DND-41 (cell line): ENCODE results near the gene ZFP82.
A peak's percentile ranks its signal among the peaks of the same experiment; 100 is the strongest.

Experiments
- ATAC-seq: fragments of 200-7000 bp; cut with Tn5 transposase; 3 replicates; pipeline ENCODE4 v1.9.1; 2021; ENCODE audit warnings: low read depth; ENCODE audit not compliant: insufficient read depth
- DNase-seq: peaks from one replicate; pipeline ENCODE4 v3.0.0-alpha.2; 2020
- H2AFZ ChIP-seq: 2 replicates; pipeline ENCODE4 v1.6.0; 2012; ENCODE audit warnings: low read depth, low read length
- H3K27ac ChIP-seq: 2 replicates; pipeline ENCODE4 v1.5.1; 2012; ENCODE audit warnings: low read length, inconsistent platforms
- H3K27me3 ChIP-seq: fragments of 200-600 bp; sonication (generic); 2 replicates; pipeline ENCODE4 v1.6.0; 2012; ENCODE audit warnings: low read length, mild to moderate bottlenecking, inconsistent platforms; ENCODE audit not compliant: insufficient read depth, poor library complexity
- H3K36me3 ChIP-seq: 2 replicates; pipeline ENCODE4 v1.5.1; 2012; ENCODE audit warnings: low read length, inconsistent platforms; ENCODE audit not compliant: insufficient read depth
- H3K4me1 ChIP-seq: 2 replicates; pipeline ENCODE4 v1.5.1; 2012; ENCODE audit warnings: mild to moderate bottlenecking, low read length; ENCODE audit not compliant: insufficient read depth
- H3K4me2 ChIP-seq: 2 replicates; pipeline ENCODE4 v1.6.0; 2012; ENCODE audit warnings: mild to moderate bottlenecking, moderate library complexity, low read length, inconsistent platforms; ENCODE audit not compliant: insufficient read depth
- H3K4me3 ChIP-seq, 2 experiments: fragments of 200-600 bp in 1 of 2; shearing (Covaris generic) in 1 of 2; 2 replicates each; pipeline ENCODE4 v1.5.1; 2012 to 2016; ENCODE audit warnings: inconsistent platforms in 2 of 2, low read length in 2 of 2, mild to moderate bottlenecking in 2 of 2, low read depth in 1 of 2, moderate library complexity in 1 of 2
- H3K79me2 ChIP-seq: 2 replicates; pipeline ENCODE4 v1.6.0; 2012; ENCODE audit warnings: low read length, inconsistent platforms; ENCODE audit not compliant: insufficient read depth
- H3K9ac ChIP-seq: 2 replicates; pipeline ENCODE4 v1.6.0; 2012; ENCODE audit warnings: low read depth, mild to moderate bottlenecking, inconsistent platforms, low read length, moderate library complexity
- H3K9me3 ChIP-seq: 2 replicates; pipeline ENCODE4 v1.5.1; 2012; ENCODE audit warnings: low read length, moderate library complexity, mild to moderate bottlenecking, inconsistent platforms; ENCODE audit not compliant: insufficient read depth, severe bottlenecking
- H4K20me1 ChIP-seq: 2 replicates; pipeline ENCODE4 v1.6.0; 2012; ENCODE audit warnings: low read length; ENCODE audit not compliant: insufficient read depth
- EZH2 ChIP-seq: IDR thresholded peaks from 3 replicates; pipeline ENCODE4 v1.6.1; 2012; ENCODE audit warnings: borderline replicate concordance, low read depth, mild to moderate bottlenecking, moderate library complexity, low read length, inconsistent platforms; ENCODE audit not compliant: severe bottlenecking
- TF ChIP-seq, protein P1 (sequence below): IDR thresholded peaks from 2 replicates; pipeline ENCODE4 v1.5.1; 2012; ENCODE audit warnings: borderline replicate concordance, low read length, moderate library complexity, mild to moderate bottlenecking; ENCODE audit not compliant: poor library complexity, severe bottlenecking; ENCODE audit errors: extremely low read depth

ZFP82 gene

DNA sequence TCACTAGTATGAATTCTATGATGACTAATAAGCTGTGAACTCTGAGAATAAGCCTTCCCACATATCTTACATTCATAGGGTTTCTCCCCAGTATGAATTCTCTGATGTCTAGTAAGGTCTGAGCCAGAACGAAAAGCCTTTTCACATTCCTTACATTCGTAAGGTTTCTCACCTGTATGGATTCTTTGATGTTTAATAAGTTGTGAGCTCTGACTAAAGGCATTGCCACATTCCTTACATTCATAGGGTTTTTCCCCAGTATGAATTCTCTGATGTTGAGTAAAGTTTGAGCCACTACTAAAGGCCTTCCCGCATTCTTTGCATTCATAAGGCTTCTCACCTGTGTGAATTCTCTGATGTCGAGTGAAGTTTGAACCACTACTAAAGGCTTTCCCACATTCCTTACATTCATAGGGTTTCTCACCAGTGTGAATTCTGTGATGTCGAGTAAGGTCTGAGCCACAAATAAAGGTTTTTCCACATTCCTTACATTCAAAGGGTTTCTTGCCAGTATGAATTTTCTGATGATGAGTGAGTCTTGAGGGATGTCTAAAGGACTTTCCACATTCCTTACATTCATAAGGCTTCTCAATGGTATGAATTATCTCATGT lies 30.7 kb upstream of the ZFP82 start:
- no peak overlapping the region for H3K9ac ChIP-seq
- no peak overlapping the region for H3K4me3 ChIP-seq
- no peak for DNase-seq
- H3K4me2 ChIP-seq, result no peak overlapping the region
- TF ChIP-seq EZH2, result no peak
- TF ChIP-seq, protein P1, sequence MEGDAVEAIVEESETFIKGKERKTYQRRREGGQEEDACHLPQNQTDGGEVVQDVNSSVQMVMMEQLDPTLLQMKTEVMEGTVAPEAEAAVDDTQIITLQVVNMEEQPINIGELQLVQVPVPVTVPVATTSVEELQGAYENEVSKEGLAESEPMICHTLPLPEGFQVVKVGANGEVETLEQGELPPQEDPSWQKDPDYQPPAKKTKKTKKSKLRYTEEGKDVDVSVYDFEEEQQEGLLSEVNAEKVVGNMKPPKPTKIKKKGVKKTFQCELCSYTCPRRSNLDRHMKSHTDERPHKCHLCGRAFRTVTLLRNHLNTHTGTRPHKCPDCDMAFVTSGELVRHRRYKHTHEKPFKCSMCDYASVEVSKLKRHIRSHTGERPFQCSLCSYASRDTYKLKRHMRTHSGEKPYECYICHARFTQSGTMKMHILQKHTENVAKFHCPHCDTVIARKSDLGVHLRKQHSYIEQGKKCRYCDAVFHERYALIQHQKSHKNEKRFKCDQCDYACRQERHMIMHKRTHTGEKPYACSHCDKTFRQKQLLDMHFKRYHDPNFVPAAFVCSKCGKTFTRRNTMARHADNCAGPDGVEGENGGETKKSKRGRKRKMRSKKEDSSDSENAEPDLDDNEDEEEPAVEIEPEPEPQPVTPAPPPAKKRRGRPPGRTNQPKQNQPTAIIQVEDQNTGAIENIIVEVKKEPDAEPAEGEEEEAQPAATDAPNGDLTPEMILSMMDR, result no peak
- H2AFZ ChIP-seq, result no peak overlapping the region
- no peak overlapping the region for H3K27ac ChIP-seq
- no peaks in the 10 kb centered on the region for H3K79me2 ChIP-seq
- ATAC-seq, result no peak
- H3K27me3 ChIP-seq, result no peaks in the 10 kb centered on the region
- peaks cover 51% of the 10 kb centered on the region for H3K9me3 ChIP-seq
- no peaks in the 10 kb centered on the region for H4K20me1 ChIP-seq
- H3K36me3 ChIP-seq, result peaks cover 60% of the 10 kb centered on the region
- H3K4me1 ChIP-seq, result no peaks in the 10 kb centered on the region

DNA sequence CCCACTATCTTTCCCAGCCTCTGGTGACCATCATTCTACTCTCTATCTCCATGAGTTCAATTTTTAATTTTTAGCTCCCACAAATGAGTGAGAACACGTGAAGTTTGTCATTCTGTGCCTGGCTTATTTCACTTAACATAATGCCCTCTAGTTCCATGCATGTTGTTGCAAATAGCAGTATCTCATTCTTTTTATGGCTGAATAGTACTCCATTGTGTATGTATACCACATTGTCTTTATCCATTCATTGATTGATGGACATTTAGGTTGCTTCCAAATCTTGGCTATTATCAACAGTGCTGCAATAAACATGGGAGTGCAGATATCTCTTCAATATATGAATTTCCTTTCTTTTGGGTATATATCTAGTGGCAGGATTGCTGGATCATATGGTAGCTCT lies 22.9 kb upstream of the ZFP82 start:
- H3K4me3 ChIP-seq, result no peak overlapping the region
- ATAC-seq (no peak), DNase-seq (no peak)
- H3K9ac ChIP-seq, result no peak overlapping the region
- TF ChIP-seq, protein P1, result no peak
- TF ChIP-seq EZH2, result no peak
- no peaks in the 10 kb centered on the region for H3K27me3 ChIP-seq
- peaks cover 4% of the 10 kb centered on the region for H3K9me3 ChIP-seq
- no peaks in the 10 kb centered on the region for H3K4me1 ChIP-seq
- H4K20me1 ChIP-seq, result no peaks in the 10 kb centered on the region
- H2AFZ ChIP-seq, result no peak overlapping the region
- no peaks in the 10 kb centered on the region for H3K79me2 ChIP-seq
- H3K27ac ChIP-seq, result no peak overlapping the region
- no peak overlapping the region for H3K4me2 ChIP-seq
- no peaks in the 10 kb centered on the region; the same call in 1 of the 2 replicates for H3K36me3 ChIP-seq

DNA sequence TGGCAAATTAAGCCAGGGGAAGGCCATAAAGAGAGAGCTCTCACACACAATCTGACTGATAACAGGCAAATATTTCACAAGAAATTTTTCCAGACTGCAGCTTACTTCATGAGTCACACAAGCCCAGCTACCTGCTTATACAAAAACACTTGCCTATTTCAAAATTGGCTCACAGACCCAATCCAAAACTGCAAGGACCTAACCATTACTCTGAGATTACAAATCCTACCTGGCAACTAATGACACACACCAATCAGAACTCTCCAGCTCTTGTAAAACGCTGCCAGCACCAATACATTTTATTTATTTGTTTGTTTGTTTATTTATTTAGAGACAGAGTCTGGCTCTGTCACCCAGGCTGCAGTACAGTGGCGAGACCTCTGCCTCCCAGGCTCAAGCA lies 18.1 kb upstream of the ZFP82 start:
- Histone ChIP-seq H3K4me1 (no peaks in the 10 kb centered on the region), H3K4me3 (no peak overlapping the region), H3K9me3 (no peaks in the 10 kb centered on the region), H3K27me3 (no peaks in the 10 kb centered on the region), H3K9ac (no peak overlapping the region), H3K27ac (no peak overlapping the region), H4K20me1 (no peaks in the 10 kb centered on the region), H3K4me2 (no peak overlapping the region), H3K36me3 (no peaks in the 10 kb centered on the region), H2AFZ (no peak overlapping the region), H3K79me2 (no peaks in the 10 kb centered on the region)
- TF ChIP-seq, protein P1, result no peak
- no peak for TF ChIP-seq EZH2
- ATAC-seq (no peak), DNase-seq (no peak)

DNA sequence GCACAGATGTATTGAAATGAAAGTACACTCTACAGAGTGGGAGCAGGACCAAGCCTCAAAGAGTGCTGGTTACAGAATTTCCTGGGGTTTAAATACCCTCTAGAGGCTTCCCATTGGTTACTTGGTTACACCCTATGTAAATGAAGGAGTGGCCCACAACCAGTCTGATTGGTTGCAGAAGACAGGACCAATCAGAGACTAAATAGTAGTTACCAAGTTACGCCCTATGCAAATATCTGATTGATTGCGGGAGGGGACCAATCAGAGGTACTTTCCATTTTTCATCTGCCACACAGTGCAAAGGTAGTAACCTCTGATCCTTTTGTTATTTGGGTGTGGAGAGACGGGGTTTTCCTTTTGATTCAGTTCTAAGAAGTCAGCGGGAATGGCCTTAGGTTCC lies 5.5 kb upstream of the ZFP82 start:
- Histone ChIP-seq H3K36me3 (no peaks in the 10 kb centered on the region), H3K4me2 (no peak overlapping the region), H4K20me1 (no peaks in the 10 kb centered on the region), H3K9me3 (no peaks in the 10 kb centered on the region), H2AFZ (no peak overlapping the region; the same call in 1 of the 2 replicates), H3K4me1 (peaks cover 5% of the 10 kb centered on the region), H3K9ac (no peak overlapping the region), H3K79me2 (no peaks in the 10 kb centered on the region), H3K27ac (no peak overlapping the region), H3K4me3 (no peak overlapping the region), H3K27me3 (no peaks in the 10 kb centered on the region)
- DNase-seq, result no peak
- ATAC-seq, result peak; percentile 29; the same call in 1 of the 3 replicates
- TF ChIP-seq, protein P1, result no peak
- no peak for TF ChIP-seq EZH2
